ENCODE results near the gene DPF3.

Gene DPF3

DNA sequence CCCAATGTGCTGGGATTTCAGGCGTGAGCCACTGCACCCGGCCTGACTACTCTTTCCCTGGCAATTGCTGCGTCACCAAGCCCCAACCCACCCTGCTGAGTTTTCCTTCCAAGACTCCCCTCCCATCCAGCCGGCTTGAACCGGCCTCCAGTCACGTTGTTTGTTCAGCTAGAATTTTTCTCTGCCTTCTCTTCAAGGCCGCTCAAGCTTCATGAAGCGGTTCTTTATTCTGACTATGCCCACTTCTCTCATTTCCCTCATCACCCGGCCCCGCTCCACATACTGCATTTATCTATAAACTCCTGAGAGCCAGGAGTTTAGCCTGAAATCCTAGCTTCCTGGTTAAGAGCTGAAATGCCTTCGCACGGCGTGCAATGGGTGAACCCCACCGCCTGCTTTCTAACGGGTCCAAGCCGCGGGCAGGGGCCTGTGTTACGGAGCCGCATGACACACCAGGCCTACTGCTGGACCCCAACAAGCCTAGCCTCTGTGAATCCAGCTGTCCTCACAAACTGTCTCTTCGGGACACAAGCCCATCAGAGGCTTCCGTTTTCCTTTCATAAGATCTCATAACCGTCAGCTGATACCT lies 31.4 kb upstream of the DPF3 start:
- Histone ChIP-seq H3K36me3 (ENCODE audit: control insufficient read depth, insufficient read depth, low read length) (no peaks in the 10 kb centered on the region), H3K4me3 (ENCODE audit: insufficient read depth, low read depth, low read length) (peak overlapping the region; percentile 75), H3K27ac (ENCODE audit: insufficient read depth, low read depth, low read length, poor library complexity, severe bottlenecking) (no peak overlapping the region), H3K9me3 (ENCODE audit: control insufficient read depth, low read length) (no peaks in the 10 kb centered on the region), H3K4me1 (ENCODE audit: control insufficient read depth, insufficient read depth, low read length) (no peaks in the 10 kb centered on the region), H3K27me3 (ENCODE audit: control insufficient read depth, insufficient read depth, low read length, poor library complexity, severe bottlenecking) (peaks cover 8% of the 10 kb centered on the region)
- WGBS, 2 experiments: 91 to 92% methylated on average over 22 of the region's 22 CpGs

- Histone ChIP-seq H3K9me3 (ENCODE audit: control insufficient read depth, low read length) (no peaks in the 10 kb centered on the region), H3K4me3 (ENCODE audit: insufficient read depth, low read depth, low read length) (no peak overlapping the region), H3K36me3 (ENCODE audit: control insufficient read depth, insufficient read depth, low read length) (no peaks in the 10 kb centered on the region), H3K27ac (ENCODE audit: insufficient read depth, low read depth, low read length, poor library complexity, severe bottlenecking) (no peak overlapping the region), H3K4me1 (ENCODE audit: control insufficient read depth, insufficient read depth, low read length) (no peaks in the 10 kb centered on the region), H3K27me3 (ENCODE audit: control insufficient read depth, insufficient read depth, low read length, poor library complexity, severe bottlenecking) (peaks cover 8% of the 10 kb centered on the region)
- WGBS, 2 experiments: 93 to 94% methylated on average over 5 of the region's 5 CpGs
Measured at GRCh38 chr14:72924337-72924736, 30.4 kb upstream of the DPF3 start.

DNA sequence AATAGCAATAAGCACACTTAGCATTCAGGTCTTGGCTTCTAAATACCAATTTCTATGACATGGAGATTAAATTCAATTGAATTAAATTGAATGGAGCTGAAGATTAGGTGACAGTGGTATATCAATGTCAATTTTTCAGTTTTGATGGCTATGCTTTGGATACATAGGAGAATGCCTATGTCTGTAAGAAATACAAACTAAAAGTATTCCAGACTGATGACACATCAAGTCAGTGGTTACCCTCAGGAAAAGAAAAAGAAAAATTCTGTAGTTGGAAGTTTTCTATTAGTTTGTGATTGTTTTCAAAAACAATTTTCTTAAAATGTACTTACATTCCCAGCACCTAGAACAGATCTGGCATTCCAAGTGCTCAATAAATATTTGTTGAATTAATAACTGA lies 27.5 kb upstream of the DPF3 start:
- no peaks in the 10 kb centered on the region for H3K4me1 ChIP-seq (ENCODE audit: control insufficient read depth, insufficient read depth, low read length)
- H3K36me3 ChIP-seq (ENCODE audit: control insufficient read depth, insufficient read depth, low read length): no peaks in the 10 kb centered on the region
- H3K27me3 ChIP-seq (ENCODE audit: control insufficient read depth, insufficient read depth, low read length, poor library complexity, severe bottlenecking): peaks cover 8% of the 10 kb centered on the region
- no peaks in the 10 kb centered on the region for H3K9me3 ChIP-seq (ENCODE audit: control insufficient read depth, low read length)
- no peak overlapping the region for H3K4me3 ChIP-seq (ENCODE audit: insufficient read depth, low read depth, low read length)
- no peak overlapping the region for H3K27ac ChIP-seq (ENCODE audit: insufficient read depth, low read depth, low read length, poor library complexity, severe bottlenecking)

DNA sequence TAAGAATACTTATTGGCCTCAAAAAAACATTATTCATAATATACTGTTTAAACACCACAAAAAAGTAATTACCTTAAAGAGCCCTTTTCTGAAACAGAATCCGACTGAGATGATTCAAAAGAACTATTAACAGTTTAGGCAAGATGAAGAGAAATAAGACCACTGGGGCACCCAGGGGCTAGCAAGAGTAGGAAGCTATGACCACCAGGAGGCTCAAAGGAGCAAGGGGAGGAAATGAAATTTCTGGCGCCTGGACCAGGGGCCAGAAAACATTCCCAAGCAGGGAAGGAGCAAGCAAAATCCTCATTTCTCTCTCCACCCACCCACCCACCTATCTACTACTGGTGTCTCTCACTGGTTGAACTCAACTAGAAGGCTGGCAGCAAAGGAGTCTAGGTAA lies 26.1 kb upstream of the DPF3 start:
- WGBS, 2 experiments: 72 to 77% methylated on average over 2 of the region's 2 CpGs
- no peak overlapping the region for H3K27ac ChIP-seq (ENCODE audit: insufficient read depth, low read depth, low read length, poor library complexity, severe bottlenecking)
- H3K36me3 ChIP-seq (ENCODE audit: control insufficient read depth, insufficient read depth, low read length): no peaks in the 10 kb centered on the region
- H3K4me1 ChIP-seq (ENCODE audit: control insufficient read depth, insufficient read depth, low read length): no peaks in the 10 kb centered on the region
- no peak overlapping the region for H3K4me3 ChIP-seq (ENCODE audit: insufficient read depth, low read depth, low read length)
- H3K9me3 ChIP-seq (ENCODE audit: control insufficient read depth, low read length): no peaks in the 10 kb centered on the region
- H3K27me3 ChIP-seq (ENCODE audit: control insufficient read depth, insufficient read depth, low read length, poor library complexity, severe bottlenecking): no peaks in the 10 kb centered on the region

GRCh38 chr14:72917094-72917802 lies 23.3 kb upstream of the DPF3 start:
- Histone ChIP-seq H3K36me3 (ENCODE audit: control insufficient read depth, insufficient read depth, low read length) (no peaks in the 10 kb centered on the region), H3K27me3 (ENCODE audit: control insufficient read depth, insufficient read depth, low read length, poor library complexity, severe bottlenecking) (no peaks in the 10 kb centered on the region), H3K27ac (ENCODE audit: insufficient read depth, low read depth, low read length, poor library complexity, severe bottlenecking) (no peak overlapping the region), H3K4me1 (ENCODE audit: control insufficient read depth, insufficient read depth, low read length) (no peaks in the 10 kb centered on the region), H3K9me3 (ENCODE audit: control insufficient read depth, low read length) (no peaks in the 10 kb centered on the region), H3K4me3 (ENCODE audit: insufficient read depth, low read depth, low read length) (no peak overlapping the region)
- WGBS, 2 experiments: 85 to 86% methylated on average over 9 of the region's 9 CpGs

GRCh38 chr14:72916174-72916573 lies 22.3 kb upstream of the DPF3 start:
- no peak overlapping the region for H3K4me3 ChIP-seq (ENCODE audit: insufficient read depth, low read depth, low read length)
- no peaks in the 10 kb centered on the region for H3K27me3 ChIP-seq (ENCODE audit: control insufficient read depth, insufficient read depth, low read length, poor library complexity, severe bottlenecking)
- H3K9me3 ChIP-seq (ENCODE audit: control insufficient read depth, low read length): no peaks in the 10 kb centered on the region
- no peaks in the 10 kb centered on the region for H3K36me3 ChIP-seq (ENCODE audit: control insufficient read depth, insufficient read depth, low read length)
- H3K27ac ChIP-seq (ENCODE audit: insufficient read depth, low read depth, low read length, poor library complexity, severe bottlenecking): no peak overlapping the region
- no peaks in the 10 kb centered on the region for H3K4me1 ChIP-seq (ENCODE audit: control insufficient read depth, insufficient read depth, low read length)
- WGBS, 2 experiments: 71 to 72% methylated on average over 6 of the region's 6 CpGs

GRCh38 chr14:72913809-72914208 lies 19.9 kb upstream of the DPF3 start:
- H3K27ac ChIP-seq (ENCODE audit: insufficient read depth, low read depth, low read length, poor library complexity, severe bottlenecking): no peak overlapping the region
- H3K27me3 ChIP-seq (ENCODE audit: control insufficient read depth, insufficient read depth, low read length, poor library complexity, severe bottlenecking): no peaks in the 10 kb centered on the region
- H3K4me1 ChIP-seq (ENCODE audit: control insufficient read depth, insufficient read depth, low read length): no peaks in the 10 kb centered on the region
- no peak overlapping the region for H3K4me3 ChIP-seq (ENCODE audit: insufficient read depth, low read depth, low read length)
- WGBS, 2 experiments: 85 to 98% methylated on average over 2 of the region's 2 CpGs
- H3K9me3 ChIP-seq (ENCODE audit: control insufficient read depth, low read length): no peaks in the 10 kb centered on the region
- no peaks in the 10 kb centered on the region for H3K36me3 ChIP-seq (ENCODE audit: control insufficient read depth, insufficient read depth, low read length)

- Histone ChIP-seq H3K4me3 (ENCODE audit: insufficient read depth, low read depth, low read length) (no peak overlapping the region), H3K9me3 (ENCODE audit: control insufficient read depth, low read length) (no peaks in the 10 kb centered on the region), H3K4me1 (ENCODE audit: control insufficient read depth, insufficient read depth, low read length) (peaks cover 4% of the 10 kb centered on the region), H3K27me3 (ENCODE audit: control insufficient read depth, insufficient read depth, low read length, poor library complexity, severe bottlenecking) (no peaks in the 10 kb centered on the region), H3K36me3 (ENCODE audit: control insufficient read depth, insufficient read depth, low read length) (no peaks in the 10 kb centered on the region), H3K27ac (ENCODE audit: insufficient read depth, low read depth, low read length, poor library complexity, severe bottlenecking) (no peak overlapping the region)
- WGBS, 2 experiments: 91 to 94% methylated on average over 5 of the region's 5 CpGs
Measured at GRCh38 chr14:72909163-72909562, 15.3 kb upstream of the DPF3 start.

- H3K36me3 ChIP-seq (ENCODE audit: control insufficient read depth, insufficient read depth, low read length): no peaks in the 10 kb centered on the region
- peaks cover 4% of the 10 kb centered on the region for H3K4me1 ChIP-seq (ENCODE audit: control insufficient read depth, insufficient read depth, low read length)
- H3K4me3 ChIP-seq (ENCODE audit: insufficient read depth, low read depth, low read length): no peak overlapping the region
- no peak overlapping the region for H3K27ac ChIP-seq (ENCODE audit: insufficient read depth, low read depth, low read length, poor library complexity, severe bottlenecking)
- 10 to 18% methylated on average over 4 to 5 of the region's 5 CpGs for WGBS, 2 experiments
- H3K27me3 ChIP-seq (ENCODE audit: control insufficient read depth, insufficient read depth, low read length, poor library complexity, severe bottlenecking): no peaks in the 10 kb centered on the region
- no peaks in the 10 kb centered on the region for H3K9me3 ChIP-seq (ENCODE audit: control insufficient read depth, low read length)
Measured at GRCh38 chr14:72907886-72908285, 14.0 kb upstream of the DPF3 start.

DNA sequence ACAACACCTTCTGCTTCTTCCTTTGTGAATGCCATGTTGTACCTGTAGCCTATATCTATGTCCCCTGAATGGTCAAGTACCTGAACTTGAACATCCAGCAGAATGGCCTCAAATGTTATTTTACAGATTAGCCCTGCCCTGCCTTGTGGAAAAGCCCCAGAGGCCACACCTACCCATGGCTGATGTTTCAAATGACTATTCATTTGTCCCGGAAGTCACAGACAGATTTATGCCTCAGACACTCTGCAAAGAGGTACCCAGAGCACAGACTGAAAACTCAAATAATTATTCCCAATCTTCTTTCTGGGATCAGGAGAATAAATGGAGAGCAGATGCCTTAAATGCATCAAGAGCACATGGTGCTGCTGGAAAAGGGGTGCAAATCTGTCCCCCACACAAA lies 13.0 kb upstream of the DPF3 start:
- WGBS, 2 experiments: 67 to 82% methylated on average over 1 of the region's 1 CpG
- H3K4me1 ChIP-seq (ENCODE audit: control insufficient read depth, insufficient read depth, low read length): peaks cover 4% of the 10 kb centered on the region
- no peaks in the 10 kb centered on the region for H3K36me3 ChIP-seq (ENCODE audit: control insufficient read depth, insufficient read depth, low read length)
- H3K4me3 ChIP-seq (ENCODE audit: insufficient read depth, low read depth, low read length): no peak overlapping the region
- no peak overlapping the region for H3K27ac ChIP-seq (ENCODE audit: insufficient read depth, low read depth, low read length, poor library complexity, severe bottlenecking)
- no peaks in the 10 kb centered on the region for H3K27me3 ChIP-seq (ENCODE audit: control insufficient read depth, insufficient read depth, low read length, poor library complexity, severe bottlenecking)
- H3K9me3 ChIP-seq (ENCODE audit: control insufficient read depth, low read length): no peaks in the 10 kb centered on the region

Data from ectodermal cell (in vitro differentiated cells).